Measurements from ENCODE around the gene INSYN2B. TPM values are rescaled to one million over a fixed set of nuclear protein-coding genes. Genes with fewer than 3 reads are reported as not detected.

Gene INSYN2B
- total RNA-seq, 1 experiment from 2014 or later: 10.8 TPM

DNA sequence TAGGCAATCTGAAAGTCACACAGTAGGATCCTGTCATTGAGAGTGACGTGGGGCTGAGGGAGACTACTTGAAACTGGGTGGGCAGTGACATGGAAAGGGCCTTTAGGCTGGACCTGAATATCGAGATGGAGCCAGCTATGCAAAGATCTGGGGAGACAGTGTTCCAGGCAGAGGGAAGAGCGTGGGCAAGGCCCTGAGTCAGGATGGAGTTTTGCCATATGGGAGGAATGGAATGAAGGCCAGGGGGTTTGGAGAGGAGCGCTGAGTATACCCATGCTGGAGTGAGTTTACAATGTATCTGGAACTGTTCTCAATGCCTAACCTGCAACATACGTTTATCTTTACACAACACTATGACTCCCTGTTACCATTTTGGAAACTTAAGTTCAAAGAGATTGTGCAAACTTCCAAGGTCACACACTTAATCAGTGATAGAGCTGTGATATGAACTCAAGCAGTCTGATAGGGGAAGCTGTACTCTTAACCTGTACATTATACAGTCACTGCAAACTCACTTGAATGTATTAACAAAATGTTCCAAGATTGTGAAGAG, 33.5 kb downstream of the INSYN2B start:
- no peaks in the 10 kb centered on the region for H3K36me3 ChIP-seq (ENCODE audit: insufficient read depth, low read length, poor library complexity, severe bottlenecking)
- ChIA-PET CTCF (no interaction called here), POLR2A (ENCODE audit: low non-redundant PET) (no interaction called here)
- H3K4me1 ChIP-seq (ENCODE audit: insufficient read depth, low read length, poor library complexity, severe bottlenecking): peaks cover 10% of the 10 kb centered on the region
- DNase-seq (ENCODE audit: low spot score): no peak
- H3K9me3 ChIP-seq (ENCODE audit: low read depth, low read length, poor library complexity, severe bottlenecking): no peaks in the 10 kb centered on the region
- no peak overlapping the region for H3K4me3 ChIP-seq (ENCODE audit: low read depth, low read length, poor library complexity, severe bottlenecking)
- intact Hi-C loops (cut with micrococcal nuclease; ENCODE audit: unreplicated experiment): no loop called here
- BruUV-seq (replicated peaks): no TSS peak
- H3K27ac ChIP-seq (ENCODE audit: low read depth, low read length, poor library complexity, severe bottlenecking): peak overlapping the region; percentile 64
- TF ChIP-seq, protein P1, sequence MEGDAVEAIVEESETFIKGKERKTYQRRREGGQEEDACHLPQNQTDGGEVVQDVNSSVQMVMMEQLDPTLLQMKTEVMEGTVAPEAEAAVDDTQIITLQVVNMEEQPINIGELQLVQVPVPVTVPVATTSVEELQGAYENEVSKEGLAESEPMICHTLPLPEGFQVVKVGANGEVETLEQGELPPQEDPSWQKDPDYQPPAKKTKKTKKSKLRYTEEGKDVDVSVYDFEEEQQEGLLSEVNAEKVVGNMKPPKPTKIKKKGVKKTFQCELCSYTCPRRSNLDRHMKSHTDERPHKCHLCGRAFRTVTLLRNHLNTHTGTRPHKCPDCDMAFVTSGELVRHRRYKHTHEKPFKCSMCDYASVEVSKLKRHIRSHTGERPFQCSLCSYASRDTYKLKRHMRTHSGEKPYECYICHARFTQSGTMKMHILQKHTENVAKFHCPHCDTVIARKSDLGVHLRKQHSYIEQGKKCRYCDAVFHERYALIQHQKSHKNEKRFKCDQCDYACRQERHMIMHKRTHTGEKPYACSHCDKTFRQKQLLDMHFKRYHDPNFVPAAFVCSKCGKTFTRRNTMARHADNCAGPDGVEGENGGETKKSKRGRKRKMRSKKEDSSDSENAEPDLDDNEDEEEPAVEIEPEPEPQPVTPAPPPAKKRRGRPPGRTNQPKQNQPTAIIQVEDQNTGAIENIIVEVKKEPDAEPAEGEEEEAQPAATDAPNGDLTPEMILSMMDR (conservative IDR thresholded peaks at IDR 0.05; ENCODE audit: low read depth, low read length): no peak
- no peak for TF ChIP-seq EZH2 (IDR thresholded peaks at IDR 0.05; ENCODE audit: borderline replicate concordance, low read depth, low read length, poor library complexity, severe bottlenecking)
- H3K27me3 ChIP-seq (replicated peaks; ENCODE audit: insufficient read depth, low read depth, low read length, poor library complexity): no peaks in the 10 kb centered on the region

DNA sequence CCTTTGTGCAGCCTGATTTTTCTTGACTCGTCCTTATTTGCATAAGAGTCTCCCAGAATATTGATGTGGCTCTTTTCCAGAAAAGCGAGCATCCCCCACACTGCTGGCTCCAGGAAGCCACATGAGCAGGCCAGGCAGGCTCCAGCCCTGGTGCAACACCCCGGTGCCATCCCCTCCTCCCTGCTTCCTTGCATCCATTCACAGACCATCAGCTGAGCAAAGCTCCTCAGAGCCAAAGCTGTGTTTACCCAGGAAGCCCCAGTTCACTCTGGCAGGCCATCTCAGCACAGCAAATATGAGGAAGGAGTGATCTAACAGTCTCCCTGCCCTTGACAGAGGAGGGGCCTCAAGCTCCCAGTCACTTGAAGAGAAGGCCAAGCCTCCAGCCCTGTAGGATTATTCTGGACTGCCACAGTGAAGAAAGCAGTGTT, 34.4 kb downstream of the INSYN2B start:
- intact Hi-C loops (cut with micrococcal nuclease; ENCODE audit: unreplicated experiment): no loop called here
- no peaks in the 10 kb centered on the region for H3K36me3 ChIP-seq (ENCODE audit: insufficient read depth, low read length, poor library complexity, severe bottlenecking)
- TF ChIP-seq, protein P1 (conservative IDR thresholded peaks at IDR 0.05; ENCODE audit: low read depth, low read length): no peak
- ChIA-PET CTCF (interaction anchor here (0.8 kb wide), 1 partner anchor 35 kb away, joined by 6 read pairs; the partner anchor contains the start of gene INSYN2B), POLR2A (ENCODE audit: low non-redundant PET) (no interaction called here)
- peaks cover 10% of the 10 kb centered on the region for H3K4me1 ChIP-seq (ENCODE audit: insufficient read depth, low read length, poor library complexity, severe bottlenecking)
- BruUV-seq (replicated peaks): no TSS peak
- H3K9me3 ChIP-seq (ENCODE audit: low read depth, low read length, poor library complexity, severe bottlenecking): no peaks in the 10 kb centered on the region
- no peaks in the 10 kb centered on the region for H3K27me3 ChIP-seq (replicated peaks; ENCODE audit: insufficient read depth, low read depth, low read length, poor library complexity)
- H3K27ac ChIP-seq (ENCODE audit: low read depth, low read length, poor library complexity, severe bottlenecking): peak overlapping the region; percentile 64
- no peak overlapping the region for H3K4me3 ChIP-seq (ENCODE audit: low read depth, low read length, poor library complexity, severe bottlenecking)
- peak; percentile 68 for DNase-seq (ENCODE audit: low spot score)

DNA sequence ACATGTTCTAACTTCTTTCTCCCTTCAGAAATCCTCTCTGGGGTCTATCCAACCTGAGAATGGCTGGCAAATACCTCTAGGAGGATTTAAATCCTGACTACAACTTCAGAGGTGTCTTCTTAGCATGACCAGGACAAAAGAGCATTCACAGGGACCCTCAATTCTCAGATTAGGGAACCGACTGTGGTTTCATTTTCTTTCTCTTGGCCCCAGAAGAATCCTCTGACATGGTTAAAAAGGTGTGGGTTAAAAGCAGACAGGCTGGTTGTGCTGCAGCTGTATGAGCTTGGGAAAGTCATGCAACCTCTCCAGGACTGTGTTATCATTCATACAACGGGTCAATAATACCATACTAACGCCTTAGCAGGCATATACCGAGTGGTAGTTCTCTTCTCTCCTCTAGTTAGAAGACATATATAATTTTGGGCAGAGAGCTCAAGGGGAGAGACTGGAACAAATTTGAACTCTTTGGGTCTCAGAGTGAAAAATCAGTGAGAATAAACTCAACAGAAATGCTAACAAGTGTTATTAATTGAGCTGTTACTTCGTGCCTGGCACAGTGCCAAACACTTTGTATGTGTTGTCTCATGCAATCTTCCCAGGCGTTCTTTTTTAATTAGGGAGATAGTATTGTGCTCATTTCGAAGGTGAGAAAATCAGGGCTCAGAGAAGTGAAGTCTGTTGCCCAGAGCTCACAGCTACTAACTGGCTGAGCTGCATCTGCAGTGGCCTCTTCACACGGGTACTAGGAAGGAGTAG, 35.2 kb downstream of the INSYN2B start:
- ChIA-PET CTCF (interaction anchor here (0.8 kb wide), 1 partner anchor 35 kb away, joined by 3 read pairs; the partner anchor contains the start of gene INSYN2B), POLR2A (ENCODE audit: low non-redundant PET) (no interaction called here)
- peaks cover 10% of the 10 kb centered on the region for H3K4me1 ChIP-seq (ENCODE audit: insufficient read depth, low read length, poor library complexity, severe bottlenecking)
- intact Hi-C loops (cut with micrococcal nuclease; ENCODE audit: unreplicated experiment): no loop called here
- DNase-seq (ENCODE audit: low spot score): peak; percentile 35
- no TSS peak for BruUV-seq (replicated peaks)
- H3K9me3 ChIP-seq (ENCODE audit: low read depth, low read length, poor library complexity, severe bottlenecking): no peaks in the 10 kb centered on the region
- H3K4me3 ChIP-seq (ENCODE audit: low read depth, low read length, poor library complexity, severe bottlenecking): no peak overlapping the region
- peak overlapping the region; percentile 25 for H3K27ac ChIP-seq (ENCODE audit: low read depth, low read length, poor library complexity, severe bottlenecking)
- H3K27me3 ChIP-seq (replicated peaks; ENCODE audit: insufficient read depth, low read depth, low read length, poor library complexity): no peaks in the 10 kb centered on the region
- no peak for TF ChIP-seq EZH2 (IDR thresholded peaks at IDR 0.05; ENCODE audit: borderline replicate concordance, low read depth, low read length, poor library complexity, severe bottlenecking)
- TF ChIP-seq, protein P1 (conservative IDR thresholded peaks at IDR 0.05; ENCODE audit: low read depth, low read length): no peak
- H3K36me3 ChIP-seq (ENCODE audit: insufficient read depth, low read length, poor library complexity, severe bottlenecking): no peaks in the 10 kb centered on the region

Data from A673 (cell line).